ENCODE results near the gene AHNAK2.
"Not testable (repeated sequence)": the region's sequence is repeated elsewhere in the genome, so short reads cannot be mapped to it uniquely, and the experiment has no call there.

The AHNAK2 gene

GRCh38 chr14:104950021-104950420, 28.2 kb downstream of the AHNAK2 start:
- no peak overlapping the region for H3K4me3 ChIP-seq (ENCODE audit: control insufficient read depth, low read depth, low read length)
- no peak for DNase-seq (ENCODE audit: low read depth)

GRCh38 chr14:104949406-104949955, 28.7 kb downstream of the AHNAK2 start:
- not testable (repeated sequence) for H3K4me3 ChIP-seq (ENCODE audit: control insufficient read depth, low read depth, low read length); DNase-seq (ENCODE audit: low read depth)

More at GRCh38 chr14:104950021-104950420, 28.2 kb downstream of the AHNAK2 start:
- TF ChIP-seq CTCF (conservative IDR thresholded peaks at IDR 0.05; ENCODE audit: control insufficient read depth, insufficient read depth, low read depth, low read length) = no peak

- no peak for TF ChIP-seq CTCF (conservative IDR thresholded peaks at IDR 0.05; ENCODE audit: control insufficient read depth, insufficient read depth, low read depth, low read length)
- no peak overlapping the region for H3K4me3 ChIP-seq (ENCODE audit: control insufficient read depth, low read depth, low read length)
- no peak for DNase-seq (ENCODE audit: low read depth)
These were observed 29.5 kb downstream of the AHNAK2 start for GRCh38 chr14:104948736-104949031.

- H3K4me3 ChIP-seq (ENCODE audit: control insufficient read depth, low read depth, low read length); DNase-seq (ENCODE audit: low read depth): not testable (repeated sequence)
These were observed 30.1 kb downstream of the AHNAK2 start for GRCh38 chr14:104947881-104948735.

GRCh38 chr14:104947201-104947600, 31.0 kb downstream of the AHNAK2 start:
- not testable (repeated sequence) for H3K4me3 ChIP-seq (ENCODE audit: control insufficient read depth, low read depth, low read length)

GRCh38 chr14:104945986-104946965, 31.9 kb downstream of the AHNAK2 start:
- not testable (repeated sequence) for H3K4me3 ChIP-seq (ENCODE audit: control insufficient read depth, low read depth, low read length); DNase-seq (ENCODE audit: low read depth)

More at GRCh38 chr14:104947201-104947600, 31.0 kb downstream of the AHNAK2 start:
- DNase-seq (ENCODE audit: low read depth) = not testable (repeated sequence)

GRCh38 chr14:104945266-104945665, 32.9 kb downstream of the AHNAK2 start:
- not testable (repeated sequence) for DNase-seq (ENCODE audit: low read depth); H3K4me3 ChIP-seq (ENCODE audit: control insufficient read depth, low read depth, low read length)

GRCh38 chr14:104944436-104945205, 33.6 kb downstream of the AHNAK2 start:
- not testable (repeated sequence) for DNase-seq (ENCODE audit: low read depth); H3K4me3 ChIP-seq (ENCODE audit: control insufficient read depth, low read depth, low read length)

- DNase-seq (ENCODE audit: low read depth); H3K4me3 ChIP-seq (ENCODE audit: control insufficient read depth, low read depth, low read length): not testable (repeated sequence)
These were observed 34.2 kb downstream of the AHNAK2 start for GRCh38 chr14:104944016-104944308.

GRCh38 chr14:104943216-104944015, 34.8 kb downstream of the AHNAK2 start:
- not testable (repeated sequence) for DNase-seq (ENCODE audit: low read depth); H3K4me3 ChIP-seq (ENCODE audit: control insufficient read depth, low read depth, low read length)

All from fibroblast of mammary gland (primary cell).